OCI-M2 (cell line): ENCODE data around the gene B4GALT5.

Experiments
- DNase-seq: peaks from one replicate; lab custom pipeline; 2025; ENCODE audit not compliant: unreplicated experiment; lab: John Stamatoyannopoulos, UW

B4GALT5 gene

GRCh38 chr20:49701241-49701790 is 12.4 kb downstream of the B4GALT5 start:
- no peak for DNase-seq

- DNase-seq, result no peak
These were observed 13.1 kb downstream of the B4GALT5 start for GRCh38 chr20:49700411-49701185.

- DNase-seq, result no peak
These were observed 14.3 kb downstream of the B4GALT5 start for GRCh38 chr20:49699200-49699992.

GRCh38 chr20:49698477-49698876 is 15.2 kb downstream of the B4GALT5 start:
- no peak for DNase-seq

- no peak for DNase-seq
These were observed 16.6 kb downstream of the B4GALT5 start for GRCh38 chr20:49697071-49697470.

GRCh38 chr20:49696594-49696993 is 17.1 kb downstream of the B4GALT5 start:
- DNase-seq, result no peak

- no peak for DNase-seq
These were observed 17.8 kb downstream of the B4GALT5 start for GRCh38 chr20:49695830-49696229.

GRCh38 chr20:49694450-49695071 is 19.1 kb downstream of the B4GALT5 start:
- no peak for DNase-seq

- DNase-seq, result no peak
These were observed 20.1 kb downstream of the B4GALT5 start for GRCh38 chr20:49693435-49694171.

- no peak for DNase-seq
These were observed 20.7 kb downstream of the B4GALT5 start for GRCh38 chr20:49692941-49693340.

- DNase-seq, result no peak
These were observed 21.7 kb downstream of the B4GALT5 start for GRCh38 chr20:49691818-49692568.

GRCh38 chr20:49690899-49691620 is 22.6 kb downstream of the B4GALT5 start:
- DNase-seq, result no peak

- DNase-seq, result no peak
These were observed 25.8 kb downstream of the B4GALT5 start for GRCh38 chr20:49687595-49688567.

GRCh38 chr20:49685809-49686208 is 27.9 kb downstream of the B4GALT5 start:
- no peak for DNase-seq

GRCh38 chr20:49685161-49685601 is 28.5 kb downstream of the B4GALT5 start:
- no peak for DNase-seq

- DNase-seq, result no peak
These were observed 29.2 kb downstream of the B4GALT5 start for GRCh38 chr20:49684335-49684997.

- no peak for DNase-seq
These were observed 30.9 kb downstream of the B4GALT5 start for GRCh38 chr20:49682798-49683197.

- no peak for DNase-seq
These were observed 31.4 kb downstream of the B4GALT5 start for GRCh38 chr20:49682278-49682677.
